HCT116 (cell line): ENCODE measurements around the gene LRBA. TPM values are rescaled to one million over a fixed set of nuclear protein-coding genes. Genes with fewer than 3 reads are reported as not detected.

Experiments
- ATAC-seq: fragments of 200-7000 bp; cut with Tn5 transposase; 2 replicates; pipeline ENCODE4 v1.9.1; 2020; ENCODE audit warnings: mild to moderate bottlenecking, moderate library complexity
- BruUV-seq: library from RNA; stranded (reverse); fragments of 400-500 nt; replicated peaks from 2 replicates; lab custom pipeline; 2021; lab: Mats Ljungman, UMichigan
- CTCF ChIA-PET: fragments of 300-600 bp; sonication (Branson Sonifier 250); formaldehyde crosslinking; loops from one replicate; lab custom pipeline; 2021; ENCODE audit warnings: antibody characterized with exemption; lab: Charles Lee
- POLR2A ChIA-PET: fragments of 300-600, 350-600 bp; sonication (Branson Sonifier 250); formaldehyde crosslinking; loops from one replicate; lab custom pipeline; 2021; ENCODE audit warnings: antibody characterized with exemption; lab: Charles Lee
- RAD21 ChIA-PET, 2 experiments: fragments of 300-600 bp; sonication (Branson Sonifier 250); formaldehyde crosslinking; loops; one replicate each; lab custom pipeline; 2023; ENCODE audit warnings: low total read pairs in 2 of 2; ENCODE audit not compliant: uncharacterized antibody in 2 of 2, unreplicated experiment in 2 of 2, low non-redundant PET in 1 of 2; lab: Charles Lee
- DNase-seq: peaks from one replicate; pipeline ENCODE4 v3.0.0-alpha.2; 2010; ENCODE audit warnings: low read depth, low spot score
- H2AFZ ChIP-seq: fragments of 200-600 bp; shearing (Covaris generic), sonication (generic); 2 replicates; pipeline ENCODE4 v1.6.1; 2017; ENCODE audit warnings: low read depth, mixed run types, mixed read lengths, antibody characterized with exemption, low read length; ENCODE audit not compliant: poor library complexity, severe bottlenecking
- H3K27ac ChIP-seq: 2 replicates; pipeline ENCODE4 v1.5.1; 2012; ENCODE audit warnings: low read depth, low read length
- H3K27me3 ChIP-seq: fragments of 200-600 bp; sonication (generic); 2 replicates; pipeline ENCODE4 v1.6.1; 2016; ENCODE audit warnings: mixed run types, low read length, mixed read lengths; ENCODE audit not compliant: insufficient read depth
- H3K36me3 ChIP-seq, 2 experiments: fragments of 200-500 bp in 1 of 2; fragments of 200-600 bp in 1 of 2; sonication (Bioruptor generic) in 1 of 2; sonication (generic) in 1 of 2; 2 replicates each; pipeline versions ENCODE4 v1.5.1 to v1.6.1; 2014 to 2016; ENCODE audit warnings: low read length in 2 of 2, inconsistent platforms in 1 of 2, mixed read lengths in 1 of 2, mixed run types in 1 of 2; ENCODE audit not compliant: insufficient read depth in 2 of 2, control insufficient read depth in 1 of 2
- H3K4me1 ChIP-seq, 2 experiments: fragments of 200-600 bp in 1 of 2; sonication (generic) in 1 of 2; 2 replicates each; pipeline versions ENCODE4 v1.5.1 to v1.6.1; 2012 to 2017; ENCODE audit warnings: low read length in 2 of 2, inconsistent platforms in 1 of 2, mild to moderate bottlenecking in 1 of 2, mixed read lengths in 1 of 2, mixed run types in 1 of 2, moderate library complexity in 1 of 2; ENCODE audit not compliant: insufficient read depth in 2 of 2, control insufficient read depth in 1 of 2
- H3K4me2 ChIP-seq: fragments of 200-600 bp; sonication (generic); 2 replicates; pipeline ENCODE4 v1.6.1; 2017; ENCODE audit warnings: mixed run types, low read length, mixed read lengths
- H3K4me3 ChIP-seq, 2 experiments: fragments of 200-600 bp in 1 of 2; sonication (generic) in 1 of 2; replicated peaks in 1 of 2; 2 replicates each; pipeline ENCODE4 v1.5.1; 2011 to 2016; ENCODE audit warnings: low read length in 2 of 2, control low read depth in 1 of 2, low read depth in 1 of 2, mild to moderate bottlenecking in 1 of 2, mixed read lengths in 1 of 2, mixed run types in 1 of 2
- H3K79me2 ChIP-seq: fragments of 200-600 bp; sonication (generic); 2 replicates; pipeline ENCODE4 v1.6.1; 2017; ENCODE audit warnings: mild to moderate bottlenecking, mixed run types, low read length, moderate library complexity, mixed read lengths; ENCODE audit not compliant: insufficient read depth
- H3K9ac ChIP-seq: fragments of 200-600 bp; sonication (generic); 2 replicates; pipeline ENCODE4 v1.6.1; 2016; ENCODE audit warnings: low read length, mixed read lengths
- H3K9me2 ChIP-seq: fragments of 200-600 bp; sonication (generic), shearing (Covaris generic); 2 replicates; pipeline ENCODE4 v1.6.1; 2017; ENCODE audit warnings: mixed run types, mild to moderate bottlenecking, moderate library complexity; ENCODE audit not compliant: insufficient read depth
- H3K9me3 ChIP-seq, 2 experiments: fragments of 200-500 bp in 1 of 2; fragments of 200-600 bp in 1 of 2; sonication (Bioruptor generic) in 1 of 2; sonication (generic) in 1 of 2; 2 replicates each; pipeline ENCODE4 v1.6.1; 2014 to 2017; ENCODE audit warnings: low read length in 2 of 2, mixed read lengths in 2 of 2, inconsistent platforms in 1 of 2, low read depth in 1 of 2, mild to moderate bottlenecking in 1 of 2, mixed run types in 1 of 2, moderate library complexity in 1 of 2; ENCODE audit not compliant: control insufficient read depth in 1 of 2, insufficient read depth in 1 of 2
- H4K20me1 ChIP-seq: fragments of 200-600 bp; sonication (generic), shearing (Covaris generic); 2 replicates; pipeline ENCODE4 v1.6.1; 2017; ENCODE audit warnings: mixed run types, mild to moderate bottlenecking, moderate library complexity; ENCODE audit not compliant: insufficient read depth
- ATF3 ChIP-seq: IDR thresholded peaks from 2 replicates; pipeline ENCODE4 v1.6.1; 2012
- CBX3 ChIP-seq: IDR thresholded peaks from 2 replicates; pipeline ENCODE4 v1.6.1; 2012; ENCODE audit warnings: low read depth
- CEBPB ChIP-seq: IDR thresholded peaks from 2 replicates; pipeline ENCODE4 v1.6.1; 2012; ENCODE audit warnings: low read depth
- CTCF ChIP-seq, 3 experiments: fragments of 200-600 bp in 1 of 3; sonication (generic) in 1 of 3; IDR thresholded peaks in 2 of 3; conservative IDR thresholded peaks in 1 of 3; 2 replicates each; pipeline ENCODE4 v1.5.1; 2012 to 2017; ENCODE audit warnings: low read depth in 2 of 3, low read length in 2 of 3, antibody characterized with exemption in 1 of 3, borderline replicate concordance in 1 of 3, control low read depth in 1 of 3, mild to moderate bottlenecking in 1 of 3, mixed read lengths in 1 of 3, mixed run types in 1 of 3, moderate library complexity in 1 of 3; ENCODE audit not compliant: insufficient read depth in 1 of 3
- ELF1 ChIP-seq: IDR thresholded peaks from 2 replicates; pipeline ENCODE4 v1.6.1; 2012; ENCODE audit warnings: low read depth, borderline replicate concordance
- EZH2 ChIP-seq: fragments of 200-600 bp; sonication (generic); IDR thresholded peaks from 2 replicates; pipeline ENCODE4 v1.6.1; 2017; ENCODE audit warnings: antibody characterized with exemption, mixed run types
- EZH2phosphoT487 ChIP-seq: fragments of 200-600 bp; IDR thresholded peaks from 2 replicates; pipeline ENCODE4 v1.6.1; 2018; ENCODE audit warnings: antibody characterized with exemption, borderline replicate concordance
- JUND ChIP-seq: IDR thresholded peaks from 2 replicates; pipeline ENCODE4 v1.6.1; 2012
- MAX ChIP-seq: IDR thresholded peaks from 2 replicates; pipeline ENCODE4 v1.6.1; 2012
- POLR2A ChIP-seq: IDR thresholded peaks from 2 replicates; pipeline ENCODE4 v1.7.0; 2011; ENCODE audit warnings: borderline replicate concordance; ENCODE audit not compliant: insufficient read depth, insufficient read length; ENCODE audit errors: extremely low read depth
- POLR2AphosphoS5 ChIP-seq: IDR thresholded peaks from 2 replicates; pipeline ENCODE4 v1.6.1; 2011; ENCODE audit warnings: mild to moderate bottlenecking, low read depth, low read length, moderate library complexity
- RAD21 ChIP-seq: IDR thresholded peaks from 2 replicates; pipeline ENCODE4 v1.6.1; 2012; ENCODE audit warnings: low read depth, mild to moderate bottlenecking
- REST ChIP-seq: IDR thresholded peaks from 2 replicates; pipeline ENCODE4 v1.6.1; 2012; ENCODE audit warnings: low read depth
- SIN3A ChIP-seq: IDR thresholded peaks from 2 replicates; pipeline ENCODE4 v1.6.1; 2012; ENCODE audit warnings: low read depth
- SP1 ChIP-seq: IDR thresholded peaks from 2 replicates; pipeline ENCODE4 v1.6.1; 2012; ENCODE audit warnings: low read depth
- SRF ChIP-seq: IDR thresholded peaks from 2 replicates; pipeline ENCODE4 v1.6.1; 2012; ENCODE audit warnings: low read depth
- TCF7L2 ChIP-seq: IDR thresholded peaks from 2 replicates; pipeline ENCODE4 v1.7.0; 2011; ENCODE audit warnings: borderline replicate concordance, inconsistent platforms; ENCODE audit not compliant: insufficient read depth, insufficient read length; ENCODE audit errors: extremely low read depth
- YY1 ChIP-seq: IDR thresholded peaks from 2 replicates; pipeline ENCODE4 v1.6.1; 2011; ENCODE audit warnings: low read length, low read depth, moderate library complexity, mild to moderate bottlenecking; ENCODE audit not compliant: insufficient replicate concordance; ENCODE audit errors: extremely low read depth
- ZBTB33 ChIP-seq: IDR thresholded peaks from 2 replicates; pipeline ENCODE4 v1.6.1; 2011; ENCODE audit warnings: mild to moderate bottlenecking, low read length, moderate library complexity; ENCODE audit not compliant: insufficient replicate concordance; ENCODE audit errors: extremely low read depth
- ZFX ChIP-seq: fragments of 450-650 bp; IDR thresholded peaks from 2 replicates; pipeline ENCODE4 v1.6.1; 2017
- intact Hi-C: fragments of 100-400 bp; cut with micrococcal nuclease; formaldehyde crosslinking; loops from 2 replicates; pipeline ENCODE4 v1.10.0; 2022
- total RNA-seq: library from RNA; stranded (reverse); gene quantifications from one replicate; pipeline ENCODE4 v1.2.1, GENCODE V29; 2021; ENCODE audit not compliant: unreplicated experiment

LRBA gene
- total RNA-seq, 1 experiment from 2014 or later = 79.8 TPM

- Histone ChIP-seq H3K4me2 (no peak overlapping the region), H3K4me1 (no peaks in the 10 kb centered on the region), H4K20me1 (no peaks in the 10 kb centered on the region), H3K27ac (no peak overlapping the region), H3K27me3 (no peaks in the 10 kb centered on the region), H3K36me3 (no peaks in the 10 kb centered on the region), H3K9me2 (no peaks in the 10 kb centered on the region), H3K9me3 (no peaks in the 10 kb centered on the region), H3K79me2 (no peaks in the 10 kb centered on the region), H3K4me3 (no peak overlapping the region), H3K9ac (no peak overlapping the region), H2AFZ (no peak overlapping the region)
- RAD21 ChIA-PET = no interaction called here
- intact Hi-C loops = no loop called here
- CTCF ChIA-PET = interaction anchor here (1.2 kb wide), 1 partner anchor 11 kb away, joined by 3 read pairs; no protein-coding TSS in a partner anchor
- POLR2A ChIA-PET = no interaction called here
- BruUV-seq = no TSS peak
- DNase-seq = no peak
- ATAC-seq = no peak
- TF ChIP-seq CBX3 = no peak
- TF ChIP-seq SRF = no peak
- TF ChIP-seq ELF1 = no peak
- no peak for TF ChIP-seq CTCF (IDR thresholded peaks at IDR 0.05 in 2 of 3, conservative IDR thresholded peaks at IDR 0.05 in 1 of 3; ENCODE audit: borderline replicate concordance in 1 of 3, insufficient read depth in 1 of 3, low read depth in 2 of 3, low read length in 2 of 3)
- TF ChIP-seq ATF3 = no peak
- no peak for TF ChIP-seq YY1
- TF ChIP-seq JUND = no peak
- TF ChIP-seq POLR2AphosphoS5 = no peak
- no peak for TF ChIP-seq CEBPB
- TF ChIP-seq SP1 = no peak
- TF ChIP-seq POLR2A = no peak
- no peak for TF ChIP-seq SIN3A
- TF ChIP-seq ZBTB33 = no peak
- no peak for TF ChIP-seq EZH2
- no peak for TF ChIP-seq EZH2phosphoT487
- TF ChIP-seq REST = no peak
- TF ChIP-seq MAX = no peak
- TF ChIP-seq ZFX = no peak
- no peak for TF ChIP-seq TCF7L2
- TF ChIP-seq RAD21 = no peak
Observed at GRCh38 chr4:150578745-150579501, 436.2 kb downstream of the LRBA start.
